Measurements from ENCODE around the gene ATP1B2.
"Not testable (repeated sequence)": the region's sequence is repeated elsewhere in the genome, so short reads cannot be mapped to it uniquely, and the experiment has no call there.

Gene ATP1B2

GRCh38 chr17:7620835-7621234, 29.9 kb upstream of the ATP1B2 start:
- Histone ChIP-seq H3K27me3 (ENCODE audit: insufficient read depth, low read length) (no peaks in the 10 kb centered on the region), H2AFZ (ENCODE audit: low read length, unreplicated experiment) (no peak overlapping the region), H3K79me2 (ENCODE audit: control insufficient read depth, insufficient read depth, low read length, unreplicated experiment) (no peaks in the 10 kb centered on the region), H3K4me3 (ENCODE audit: low read depth, low read length) (no peak overlapping the region), H3K27ac (ENCODE audit: low read depth, low read length) (no peak overlapping the region), H3K4me1 (ENCODE audit: control insufficient read depth, insufficient read depth, low read length, unreplicated experiment) (no peaks in the 10 kb centered on the region), H3K36me3 (ENCODE audit: insufficient read depth, low read length) (no peaks in the 10 kb centered on the region)

- Histone ChIP-seq H3K36me3 (ENCODE audit: insufficient read depth, low read length) (no peaks in the 10 kb centered on the region), H3K27ac (ENCODE audit: low read depth, low read length) (no peak overlapping the region), H3K4me3 (ENCODE audit: low read depth, low read length) (no peak overlapping the region), H2AFZ (ENCODE audit: low read length, unreplicated experiment) (no peak overlapping the region), H3K27me3 (ENCODE audit: insufficient read depth, low read length) (no peaks in the 10 kb centered on the region), H3K79me2 (ENCODE audit: control insufficient read depth, insufficient read depth, low read length, unreplicated experiment) (peaks cover 9% of the 10 kb centered on the region), H3K4me1 (ENCODE audit: control insufficient read depth, insufficient read depth, low read length, unreplicated experiment) (no peaks in the 10 kb centered on the region)
These were observed 27.1 kb upstream of the ATP1B2 start for GRCh38 chr17:7623661-7624060.

- not testable (repeated sequence) for H3K36me3 ChIP-seq (ENCODE audit: insufficient read depth, low read length); H3K4me3 ChIP-seq (ENCODE audit: low read depth, low read length); H3K27me3 ChIP-seq (ENCODE audit: insufficient read depth, low read length)
These were observed 25.0 kb upstream of the ATP1B2 start for GRCh38 chr17:7625749-7626148.

GRCh38 chr17:7626307-7626706, 24.4 kb upstream of the ATP1B2 start:
- Histone ChIP-seq H3K27ac (ENCODE audit: low read depth, low read length) (no peak overlapping the region), H3K79me2 (ENCODE audit: control insufficient read depth, insufficient read depth, low read length, unreplicated experiment) (peaks cover 9% of the 10 kb centered on the region), H3K4me1 (ENCODE audit: control insufficient read depth, insufficient read depth, low read length, unreplicated experiment) (no peaks in the 10 kb centered on the region), H3K4me3 (ENCODE audit: low read depth, low read length) (peak overlapping the region; percentile 100), H3K27me3 (ENCODE audit: insufficient read depth, low read length) (no peaks in the 10 kb centered on the region), H3K36me3 (ENCODE audit: insufficient read depth, low read length) (no peaks in the 10 kb centered on the region), H2AFZ (ENCODE audit: low read length, unreplicated experiment) (no peak overlapping the region)

More at GRCh38 chr17:7625749-7626148, 25.0 kb upstream of the ATP1B2 start:
- H3K79me2 ChIP-seq (ENCODE audit: control insufficient read depth, insufficient read depth, low read length, unreplicated experiment); H3K4me1 ChIP-seq (ENCODE audit: control insufficient read depth, insufficient read depth, low read length, unreplicated experiment); H2AFZ ChIP-seq (ENCODE audit: low read length, unreplicated experiment); H3K27ac ChIP-seq (ENCODE audit: low read depth, low read length): not testable (repeated sequence)

GRCh38 chr17:7626956-7627249, 23.8 kb upstream of the ATP1B2 start:
- peaks cover 9% of the 10 kb centered on the region for H3K79me2 ChIP-seq (ENCODE audit: control insufficient read depth, insufficient read depth, low read length, unreplicated experiment)
- peak overlapping the region; percentile 100 for H3K4me3 ChIP-seq (ENCODE audit: low read depth, low read length)
- no peaks in the 10 kb centered on the region for H3K27me3 ChIP-seq (ENCODE audit: insufficient read depth, low read length)
- H2AFZ ChIP-seq (ENCODE audit: low read length, unreplicated experiment) = peak overlapping the region; percentile 98
- no peaks in the 10 kb centered on the region for H3K4me1 ChIP-seq (ENCODE audit: control insufficient read depth, insufficient read depth, low read length, unreplicated experiment)
- no peak overlapping the region for H3K27ac ChIP-seq (ENCODE audit: low read depth, low read length)
- H3K36me3 ChIP-seq (ENCODE audit: insufficient read depth, low read length) = no peaks in the 10 kb centered on the region

- H3K27ac ChIP-seq (ENCODE audit: low read depth, low read length) = peak within 1 kb of the TSS; percentile 75
- no peaks in the 10 kb centered on the region for H3K36me3 ChIP-seq (ENCODE audit: insufficient read depth, low read length)
- no peaks in the 10 kb centered on the region for H3K4me1 ChIP-seq (ENCODE audit: control insufficient read depth, insufficient read depth, low read length, unreplicated experiment)
- peaks cover 9% of the 10 kb centered on the region for H3K79me2 ChIP-seq (ENCODE audit: control insufficient read depth, insufficient read depth, low read length, unreplicated experiment)
- peak within 1 kb of the TSS; percentile 100 for H3K4me3 ChIP-seq (ENCODE audit: low read depth, low read length)
- no peaks in the 10 kb centered on the region for H3K27me3 ChIP-seq (ENCODE audit: insufficient read depth, low read length)
- H2AFZ ChIP-seq (ENCODE audit: low read length, unreplicated experiment) = peak within 1 kb of the TSS; percentile 98
These were observed 23.2 kb upstream of the ATP1B2 start, which contains the start of gene SAT2 for GRCh38 chr17:7627250-7628121. SAT2 (minus strand) TSS chr17:7627821; CDS start chr17:7627635, 186 bp downstream.

GRCh38 chr17:7629939-7630571, 20.7 kb upstream of the ATP1B2 start, which contains the start of gene SHBG:
SHBG (plus strand) TSS chr17:7630135; CDS start chr17:7630173, 38 bp downstream.
- no peak within 1 kb of the TSS for H2AFZ ChIP-seq (ENCODE audit: low read length, unreplicated experiment)

GRCh38 chr17:7631398-7632380, 19.0 kb upstream of the ATP1B2 start:
- Histone ChIP-seq H3K27ac (ENCODE audit: low read depth, low read length) (no peak overlapping the region), H3K36me3 (ENCODE audit: insufficient read depth, low read length) (no peaks in the 10 kb centered on the region), H3K27me3 (ENCODE audit: insufficient read depth, low read length) (no peaks in the 10 kb centered on the region), H3K4me1 (ENCODE audit: control insufficient read depth, insufficient read depth, low read length, unreplicated experiment) (no peaks in the 10 kb centered on the region), H3K79me2 (ENCODE audit: control insufficient read depth, insufficient read depth, low read length, unreplicated experiment) (peaks cover 6% of the 10 kb centered on the region), H2AFZ (ENCODE audit: low read length, unreplicated experiment) (no peak overlapping the region), H3K4me3 (ENCODE audit: low read depth, low read length) (no peak overlapping the region)

More at GRCh38 chr17:7629939-7630571, 20.7 kb upstream of the ATP1B2 start, which contains the start of gene SHBG:
- no peaks in the 10 kb centered on the region for H3K27me3 ChIP-seq (ENCODE audit: insufficient read depth, low read length)
- peaks cover 9% of the 10 kb centered on the region for H3K79me2 ChIP-seq (ENCODE audit: control insufficient read depth, insufficient read depth, low read length, unreplicated experiment)
- H3K4me3 ChIP-seq (ENCODE audit: low read depth, low read length) = no peak within 1 kb of the TSS
- H3K4me1 ChIP-seq (ENCODE audit: control insufficient read depth, insufficient read depth, low read length, unreplicated experiment) = no peaks in the 10 kb centered on the region
- no peak within 1 kb of the TSS for H3K27ac ChIP-seq (ENCODE audit: low read depth, low read length)
- H3K36me3 ChIP-seq (ENCODE audit: insufficient read depth, low read length) = no peaks in the 10 kb centered on the region

- peaks cover under 1% of the 10 kb centered on the region for H3K79me2 ChIP-seq (ENCODE audit: control insufficient read depth, insufficient read depth, low read length, unreplicated experiment)
- no peak overlapping the region for H3K4me3 ChIP-seq (ENCODE audit: low read depth, low read length)
- H3K36me3 ChIP-seq (ENCODE audit: insufficient read depth, low read length) = no peaks in the 10 kb centered on the region
- no peak overlapping the region for H3K27ac ChIP-seq (ENCODE audit: low read depth, low read length)
- peak overlapping the region; percentile 36 for H2AFZ ChIP-seq (ENCODE audit: low read length, unreplicated experiment)
- no peaks in the 10 kb centered on the region for H3K27me3 ChIP-seq (ENCODE audit: insufficient read depth, low read length)
- no peaks in the 10 kb centered on the region for H3K4me1 ChIP-seq (ENCODE audit: control insufficient read depth, insufficient read depth, low read length, unreplicated experiment)
These were observed 18.2 kb upstream of the ATP1B2 start for GRCh38 chr17:7632492-7632894.

GRCh38 chr17:7633093-7633492, 17.6 kb upstream of the ATP1B2 start:
- Histone ChIP-seq H3K27me3 (ENCODE audit: insufficient read depth, low read length) (no peaks in the 10 kb centered on the region), H3K36me3 (ENCODE audit: insufficient read depth, low read length) (no peaks in the 10 kb centered on the region), H3K4me1 (ENCODE audit: control insufficient read depth, insufficient read depth, low read length, unreplicated experiment) (no peaks in the 10 kb centered on the region), H3K79me2 (ENCODE audit: control insufficient read depth, insufficient read depth, low read length, unreplicated experiment) (no peaks in the 10 kb centered on the region), H2AFZ (ENCODE audit: low read length, unreplicated experiment) (peak overlapping the region; percentile 36), H3K4me3 (ENCODE audit: low read depth, low read length) (no peak overlapping the region), H3K27ac (ENCODE audit: low read depth, low read length) (no peak overlapping the region)

All from ACC112 (cell line).